Measurements from ENCODE around the gene HMX1. TPM values are rescaled to one million over a fixed set of nuclear protein-coding genes. Genes with fewer than 3 reads are reported as not detected.

Gene HMX1
- total RNA-seq, 1 donor from 2014 or later: not detected

DNA sequence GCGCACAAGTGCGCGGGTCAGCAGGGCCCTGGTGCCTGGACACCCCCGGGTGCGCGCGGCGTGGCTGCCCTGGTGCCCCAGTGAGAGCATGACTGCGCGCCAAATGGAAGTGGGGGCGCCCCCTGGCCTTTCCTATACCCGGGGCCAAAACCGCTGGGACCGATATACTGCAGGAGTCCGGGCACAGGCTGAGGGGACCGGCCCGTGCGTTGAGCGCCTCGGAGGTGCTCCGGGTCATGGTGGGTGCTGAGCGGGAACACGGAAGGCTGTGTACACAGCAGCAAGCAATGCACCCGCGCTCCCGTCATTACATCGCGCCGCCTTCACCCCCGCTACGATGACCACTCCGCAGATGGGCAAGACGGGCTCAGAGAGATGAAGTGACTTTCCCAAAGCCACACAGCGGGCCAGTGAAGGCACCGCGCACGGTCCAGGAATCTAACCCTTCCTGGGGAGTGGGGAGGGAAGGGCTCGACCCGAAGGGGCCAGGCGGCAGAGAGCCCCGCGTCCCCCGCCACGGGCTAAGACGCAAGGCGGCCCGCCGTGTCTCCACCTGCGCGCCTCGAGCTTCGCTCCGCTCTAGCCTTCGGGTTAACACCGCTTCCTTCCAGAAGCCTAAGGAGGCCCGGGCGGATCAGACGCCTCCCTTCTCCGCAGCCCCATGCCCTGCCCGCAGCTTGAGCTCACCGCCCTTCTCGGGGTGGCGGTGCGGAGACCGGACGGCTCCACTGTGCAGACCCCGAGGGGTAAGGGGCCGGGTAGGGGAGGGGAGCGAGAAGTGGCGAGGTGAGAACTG is 11.3 kb downstream of the HMX1 start:
- FAIRE-seq: no peak
- no peak for DNase-seq (ENCODE audit: low spot score in 2 of 2)

GRCh38 chr4:8859550-8860095 is 12.0 kb downstream of the HMX1 start:
- DNase-seq (ENCODE audit: low spot score in 2 of 2) (no peak), FAIRE-seq (no peak)

- DNase-seq (ENCODE audit: low spot score in 2 of 2) (no peak), FAIRE-seq (no peak)
Measured at GRCh38 chr4:8858701-8859210, 12.9 kb downstream of the HMX1 start.

DNA sequence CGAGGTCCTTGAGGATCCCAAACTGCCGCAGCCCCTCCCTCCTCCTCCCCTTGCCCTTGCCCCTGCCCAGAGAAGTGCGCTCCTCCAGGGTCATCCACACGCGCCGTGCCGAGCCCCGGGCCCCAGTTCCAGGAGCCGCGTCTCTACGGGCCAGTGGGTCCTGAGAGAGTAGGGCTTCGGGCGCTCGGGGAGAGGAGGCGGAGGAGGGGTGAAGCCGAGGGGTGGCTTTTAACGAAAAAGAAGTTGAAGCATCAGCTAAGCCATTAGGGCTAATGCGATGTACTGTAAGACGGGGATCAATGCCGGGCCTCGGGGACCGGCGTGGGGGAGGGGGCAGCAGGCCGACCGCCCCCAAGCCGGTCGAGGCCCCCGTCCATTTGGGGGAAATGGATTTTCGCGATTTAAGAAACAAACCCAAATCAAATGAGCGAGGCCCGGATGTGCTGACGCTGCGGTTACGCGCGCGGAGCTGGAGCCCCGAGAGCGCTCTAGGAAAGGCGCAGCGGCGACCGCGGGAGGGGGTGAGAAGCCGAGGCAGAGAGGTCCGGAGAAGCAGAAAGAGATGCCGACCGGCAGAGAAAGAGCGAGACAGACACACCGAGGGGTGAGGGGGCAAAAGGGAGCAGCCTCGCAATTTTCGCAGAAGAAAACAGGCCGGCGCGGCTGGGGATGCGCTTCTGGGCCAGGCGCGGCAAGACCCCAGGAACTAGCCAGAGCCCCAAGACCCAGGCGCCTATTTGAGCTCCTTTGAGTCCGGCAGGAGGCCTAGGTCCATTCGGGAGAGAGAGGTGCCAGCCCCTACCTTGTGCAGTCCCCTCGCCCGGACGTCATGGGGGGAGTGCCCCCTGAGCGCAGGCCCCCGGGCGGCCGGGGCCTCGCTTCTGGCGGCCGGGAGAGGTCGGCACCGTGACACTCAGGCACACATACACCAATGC is 13.6 kb downstream of the HMX1 start:
- FAIRE-seq (no peak), DNase-seq (ENCODE audit: low spot score in 2 of 2) (no peak)

- DNase-seq (ENCODE audit: low spot score in 2 of 2): no peak
Measured at GRCh38 chr4:8856835-8857621, 14.6 kb downstream of the HMX1 start.

GRCh38 chr4:8855818-8856245 is 15.8 kb downstream of the HMX1 start:
- DNase-seq (ENCODE audit: low spot score in 2 of 2): no peak
- FAIRE-seq: no peak

More at GRCh38 chr4:8856835-8857621, 14.6 kb downstream of the HMX1 start:
- FAIRE-seq: no peak

DNA sequence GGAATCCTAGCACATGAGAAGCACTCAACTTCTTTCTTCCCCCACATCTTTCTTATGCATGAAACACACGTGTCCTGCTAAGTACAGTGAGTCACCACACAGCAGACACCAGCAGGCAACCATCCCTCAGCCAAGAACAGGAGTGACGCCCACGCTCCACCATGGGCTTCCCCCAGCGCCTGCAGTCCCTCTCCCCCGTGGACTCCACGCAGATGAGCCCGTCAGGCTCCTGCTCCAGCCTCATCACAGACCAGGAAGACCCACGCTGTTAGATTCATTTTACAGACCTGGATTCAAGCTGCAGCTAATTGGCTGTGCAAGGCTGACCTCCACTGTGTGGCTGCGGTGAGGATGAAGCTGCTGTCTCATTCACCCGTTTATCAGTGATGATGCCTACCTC is 16.7 kb downstream of the HMX1 start:
- DNase-seq (ENCODE audit: low spot score in 2 of 2): peak in 1 of 2 donors; percentile 69

DNA sequence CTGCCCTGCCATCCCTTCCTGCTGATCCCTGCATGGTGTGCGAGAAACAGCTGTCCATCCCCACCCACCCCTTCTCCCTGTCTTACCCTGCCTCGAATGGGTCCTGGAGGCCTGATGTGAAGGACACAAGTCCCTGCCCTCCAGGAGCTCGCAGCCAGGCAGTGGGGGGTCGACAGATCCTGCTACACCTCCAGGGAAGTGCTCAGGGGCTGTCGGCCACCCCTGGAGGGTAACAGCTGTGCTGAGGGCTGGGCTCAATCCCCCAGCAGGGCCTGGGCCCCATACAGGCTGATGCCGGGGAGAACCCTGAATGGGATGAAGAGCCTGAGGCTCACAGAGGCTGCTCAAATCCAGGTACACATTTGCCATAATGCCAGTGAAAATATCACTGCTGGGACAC is 17.6 kb downstream of the HMX1 start:
- FAIRE-seq (no peak), DNase-seq (ENCODE audit: low spot score in 2 of 2) (no peak)

More for the DNA sequence above, 16.7 kb downstream of the HMX1 start:
- FAIRE-seq: no peak

DNA sequence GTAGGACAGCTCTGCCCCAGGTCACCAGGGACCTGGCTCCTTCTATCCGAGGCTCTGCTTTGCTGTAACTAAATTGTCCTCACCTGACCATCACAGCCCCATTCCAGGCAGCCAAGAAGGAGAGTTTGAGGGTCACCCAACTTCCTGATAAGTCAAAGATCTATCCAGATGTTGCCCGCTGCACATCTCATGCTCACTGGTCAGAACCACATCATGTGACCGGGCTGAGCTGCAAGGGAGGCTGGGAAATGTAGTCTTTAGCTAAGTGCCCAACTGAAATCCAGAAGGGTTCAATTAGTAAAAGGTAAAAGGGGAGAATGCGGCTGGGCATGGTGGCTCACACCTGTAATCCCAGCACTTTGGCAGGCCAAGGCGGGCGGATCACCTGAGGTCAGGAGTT is 18.4 kb downstream of the HMX1 start:
- FAIRE-seq (no peak), DNase-seq (ENCODE audit: low spot score in 2 of 2) (no peak)

GRCh38 chr4:8852118-8852704 is 19.4 kb downstream of the HMX1 start:
- FAIRE-seq (no peak), DNase-seq (ENCODE audit: low spot score in 2 of 2) (no peak)

- FAIRE-seq (no peak), DNase-seq (ENCODE audit: low spot score in 2 of 2) (no peak)
Measured at GRCh38 chr4:8851321-8852117, 20.1 kb downstream of the HMX1 start.

- FAIRE-seq (no peak), DNase-seq (ENCODE audit: low spot score in 2 of 2) (no peak)
Measured at GRCh38 chr4:8850830-8851188, 20.8 kb downstream of the HMX1 start.

- no peak for DNase-seq (ENCODE audit: low spot score in 2 of 2)
Measured at GRCh38 chr4:8850074-8850829, 21.4 kb downstream of the HMX1 start.

GRCh38 chr4:8849266-8850073 is 22.2 kb downstream of the HMX1 start:
- no peak for DNase-seq (ENCODE audit: low spot score in 2 of 2)
- no peak for FAIRE-seq

More at GRCh38 chr4:8850074-8850829, 21.4 kb downstream of the HMX1 start:
- FAIRE-seq: no peak

- DNase-seq (ENCODE audit: low spot score in 2 of 2): no peak
Measured at GRCh38 chr4:8848507-8849265, 23.0 kb downstream of the HMX1 start.

GRCh38 chr4:8847764-8848163 is 23.9 kb downstream of the HMX1 start:
- DNase-seq (ENCODE audit: low spot score in 2 of 2) (no peak), FAIRE-seq (no peak)

More at GRCh38 chr4:8848507-8849265, 23.0 kb downstream of the HMX1 start:
- FAIRE-seq: no peak

DNA sequence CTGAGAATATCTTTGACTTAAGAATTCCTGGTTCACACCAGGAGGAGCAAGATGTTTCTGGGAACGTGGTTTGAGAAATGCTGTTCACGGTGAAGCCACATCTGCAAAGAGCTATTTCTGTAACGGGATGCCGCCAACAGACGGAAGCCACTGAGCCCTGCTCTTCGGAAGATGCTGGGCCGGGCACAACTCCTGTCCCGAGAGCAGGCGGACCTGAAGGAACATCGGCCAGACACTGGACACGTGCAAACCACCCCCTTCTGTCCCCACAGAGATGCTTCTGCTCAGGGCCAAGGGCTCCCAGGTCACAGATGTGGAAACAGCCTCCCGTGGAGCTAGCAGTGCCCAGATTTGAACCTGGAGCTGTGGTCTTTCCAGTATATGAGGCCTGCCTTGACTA is 24.3 kb downstream of the HMX1 start:
- DNase-seq (ENCODE audit: low spot score in 2 of 2) (no peak), FAIRE-seq (no peak)

Measured in frontal cortex (tissue), 4 donors.